ENCODE data around the gene PGC.

GRCh38 chr6:41756354-41756753 lies 9.2 kb upstream of the PGC start:
- TF ChIP-seq CTCF (IDR thresholded peaks at IDR 0.05), result no peak
- no peak for TF ChIP-seq EP300 (IDR thresholded peaks at IDR 0.05)

Data from ovary (tissue), 3 donors.